HepG2 (cell line): ENCODE data around the gene METTL25. TPM values are rescaled to one million over a fixed set of nuclear protein-coding genes. Genes with fewer than 3 reads are reported as not detected.

ENCODE experiments used
- ATAC-seq: fragments of 200-7000 bp; cut with Tn5 transposase; 3 replicates; pipeline ENCODE4 v1.9.1; 2020; ENCODE audit warnings: mild to moderate bottlenecking, moderate library complexity
- BruUV-seq: library from RNA; stranded (reverse); fragments of 400-500 nt; replicated peaks from 2 replicates; lab custom pipeline; 2021; lab: Mats Ljungman, UMichigan
- CTCF ChIA-PET: fragments of 300-600 bp; formaldehyde crosslinking; extraction: SDS; loops from one replicate; lab custom pipeline; 2021; ENCODE audit warnings: low total read pairs, inconsistent platforms, low intra/inter-chr PET ratio; lab: Yijun Ruan, JAX
- POLR2A ChIA-PET: fragments of 350-600 bp; sonication (Branson Sonifier 250); formaldehyde crosslinking; loops from one replicate; lab custom pipeline; 2020; ENCODE audit warnings: antibody characterized with exemption, inconsistent platforms; lab: Yijun Ruan, JAX
- DNase-seq: peaks from one replicate; pipeline ENCODE4 v3.0.0-alpha.2; 2015; ENCODE audit warnings: low spot score
- FAIRE-seq: peaks from 3 replicates; lab custom pipeline; 2011; peaks lifted over from hg19 to GRCh38; lab: Jason Lieb, UNC
- H2AFZ ChIP-seq: one replicate; pipeline ENCODE4 v1.6.1; 2011; ENCODE audit warnings: low read length, inconsistent platforms
- H3K27ac ChIP-seq: fragments of 300-600 bp; 3 replicates; pipeline ENCODE4 v1.8.0; 2011; ENCODE audit warnings: mixed run types, mild to moderate bottlenecking, mixed read lengths, low read length, inconsistent platforms; ENCODE audit not compliant: insufficient read depth; ENCODE audit errors: extremely low read length
- H3K27me3 ChIP-seq, 2 experiments: fragments of 200-600 bp in 1 of 2; 2 replicates in 1 of 2; 3 replicates in 1 of 2; pipeline versions ENCODE4 v1.6.0 to v1.8.0; 2011; ENCODE audit warnings: low read length in 2 of 2, mild to moderate bottlenecking in 2 of 2, moderate library complexity in 2 of 2, inconsistent platforms in 1 of 2; ENCODE audit not compliant: insufficient read depth in 2 of 2, control insufficient read depth in 1 of 2
- H3K36me3 ChIP-seq, 2 experiments: fragments of 200-600 bp in 1 of 2; replicated peaks in 1 of 2; 2 replicates in 1 of 2; 3 replicates in 1 of 2; pipeline versions ENCODE4 v1.5.1 to v1.8.0; 2011; ENCODE audit warnings: low read length in 2 of 2, inconsistent platforms in 1 of 2; ENCODE audit not compliant: insufficient read depth in 2 of 2, control insufficient read depth in 1 of 2
- H3K4me1 ChIP-seq: 2 replicates; pipeline ENCODE4 v1.5.1; 2012; ENCODE audit warnings: low read length, inconsistent platforms; ENCODE audit not compliant: insufficient read depth
- H3K4me2 ChIP-seq: 2 replicates; pipeline ENCODE4 v1.6.0; 2011; ENCODE audit warnings: low read depth, low read length, inconsistent platforms
- H3K4me3 ChIP-seq, 3 experiments: fragments of 200-600 bp in 1 of 3; sonication (generic), shearing (Covaris generic) in 1 of 3; replicated peaks in 1 of 3; 2 replicates each; pipeline ENCODE4 v1.5.1; 2011 to 2016; ENCODE audit warnings: low read length in 3 of 3, inconsistent platforms in 2 of 3, low read depth in 2 of 3, mild to moderate bottlenecking in 2 of 3, control low read depth in 1 of 3, mixed read lengths in 1 of 3; ENCODE audit not compliant: insufficient read depth in 1 of 3
- H3K79me2 ChIP-seq: one replicate; pipeline ENCODE4 v1.6.1; 2011; ENCODE audit warnings: low read length, inconsistent platforms; ENCODE audit not compliant: insufficient read depth
- H3K9ac ChIP-seq: 2 replicates; pipeline ENCODE4 v1.6.0; 2011; ENCODE audit warnings: mild to moderate bottlenecking, low read depth, low read length, inconsistent platforms; ENCODE audit not compliant: insufficient read depth
- H3K9me3 ChIP-seq: 2 replicates; pipeline ENCODE4 v1.5.1; 2012; ENCODE audit warnings: mild to moderate bottlenecking, low read length
- H4K20me1 ChIP-seq: 2 replicates; pipeline ENCODE4 v1.6.0; 2011; ENCODE audit warnings: inconsistent platforms, mild to moderate bottlenecking, low read length, moderate library complexity; ENCODE audit not compliant: insufficient read depth
- ATF7-NPFF ChIP-seq: sonication (generic); formaldehyde crosslinking; IDR thresholded peaks from 2 replicates; pipeline ENCODE4 v1.8.1; 2023; ENCODE audit warnings: mild to moderate bottlenecking, low read depth, missing genetic modification reagents, moderate library complexity
- FOXA1 ChIP-seq, 2 experiments: fragments of 450-650 bp in 1 of 2; sonication (generic) in 1 of 2; formaldehyde crosslinking in 1 of 2; IDR thresholded peaks; 2 replicates each; pipeline versions ENCODE4 v1.4.0 to v1.6.1; 2016 to 2020; ENCODE audit warnings: missing genetic modification reagents in 1 of 2
- HOXA3 ChIP-seq: sonication (generic); formaldehyde crosslinking; IDR thresholded peaks from 2 replicates; pipeline ENCODE4 v1.5.0; 2020; ENCODE audit warnings: missing genetic modification reagents
- LCORL ChIP-seq, 2 experiments: fragments of 450-650 bp in 1 of 2; sonication (generic) in 1 of 2; formaldehyde crosslinking in 1 of 2; IDR thresholded peaks; 2 replicates each; pipeline versions ENCODE4 v1.5.0 to v1.6.1; 2017 to 2020; ENCODE audit warnings: antibody characterized with exemption in 1 of 2, missing genetic modification reagents in 1 of 2
- MAFG ChIP-seq: sonication (generic); formaldehyde crosslinking; IDR thresholded peaks from 2 replicates; pipeline ENCODE4 v1.5.1; 2020; ENCODE audit warnings: mild to moderate bottlenecking, missing genetic modification reagents
- MIER2 ChIP-seq: IDR thresholded peaks from 2 replicates; pipeline ENCODE4 v1.6.1; 2016; ENCODE audit warnings: missing biosample characterization, missing genetic modification reagents
- PHF5A ChIP-seq: IDR thresholded peaks from one replicate; pipeline ENCODE4 v1.6.1; 2018; ENCODE audit warnings: low read depth, missing genetic modification reagents; ENCODE audit not compliant: unreplicated experiment
- RFX3 ChIP-seq: IDR thresholded peaks from 2 replicates; pipeline ENCODE4 v1.6.1; 2016; ENCODE audit warnings: missing biosample characterization, missing genetic modification reagents
- ZNF263 ChIP-seq: sonication (generic); formaldehyde crosslinking; IDR thresholded peaks from 2 replicates; pipeline ENCODE4 v1.4.0; 2020; ENCODE audit warnings: missing genetic modification reagents
- ZNF274 ChIP-seq: sonication (generic); formaldehyde crosslinking; IDR thresholded peaks from 2 replicates; pipeline ENCODE4 v1.5.1; 2020; ENCODE audit warnings: mild to moderate bottlenecking, missing genetic modification reagents
- WGBS: methylation state at CpG from one replicate; pipeline ENCODE4 v1.1.6; 2017; ENCODE audit warnings: low lambda C conversion rate; 5-methylcytosine and 5-hydroxymethylcytosine counted together
- in situ Hi-C: cut with HindIII; loops from 2 replicates; pipeline ENCODE4 v1.10.0; 2017; ENCODE audit warnings: low pct_unique_long_range_greater_than_20kb; ENCODE audit not compliant: extremely low pct_ligation_motif_present
- intact Hi-C: fragments of 100-400 bp; cut with micrococcal nuclease; formaldehyde crosslinking; loops from one replicate; pipeline ENCODE4 v1.10.0; 2022; ENCODE audit not compliant: unreplicated experiment
- polyA plus RNA-seq, 8 experiments: library from polyadenylated mRNA; depleted of rRNA in 3 of 8; stranded (reverse) in 7 of 8; unstranded in 1 of 8; fragments of >200 nt; fragmentation: Illumina TruSeq in 4 of 8; extraction: Trizol in 4 of 8; gene quantifications; 2 replicates each; pipeline versions ENCODE4 v1.2.1 to v1.2.3, GENCODE V29; 2011 to 2016; ENCODE audit warnings: low read depth in 4 of 8, missing spikeins in 1 of 8, mixed read lengths in 1 of 8; ENCODE audit not compliant: insufficient read depth in 1 of 8
- total RNA-seq, 5 experiments: library from RNA; depleted of rRNA; stranded (reverse); fragments of >200 nt; fragmentation: Illumina TruSeq; extraction: Trizol; gene quantifications; 2 replicates each; pipeline ENCODE4 v1.2.3, GENCODE V29; 2016; ENCODE audit warnings: low read depth in 1 of 5
- TF ChIP-seq, protein P1 (sequence below): sonication (generic); formaldehyde crosslinking; IDR thresholded peaks from 2 replicates; pipeline ENCODE4; 2020; ENCODE audit warnings: missing genetic modification reagents, mild to moderate bottlenecking, borderline replicate concordance

METTL25 gene
- total and polyA plus RNA-seq, 2 of the 13 experiments (the other 11 are each of a cell fraction or from before 2014, with no cell fraction given): 2.2 to 7.8 TPM

DNA sequence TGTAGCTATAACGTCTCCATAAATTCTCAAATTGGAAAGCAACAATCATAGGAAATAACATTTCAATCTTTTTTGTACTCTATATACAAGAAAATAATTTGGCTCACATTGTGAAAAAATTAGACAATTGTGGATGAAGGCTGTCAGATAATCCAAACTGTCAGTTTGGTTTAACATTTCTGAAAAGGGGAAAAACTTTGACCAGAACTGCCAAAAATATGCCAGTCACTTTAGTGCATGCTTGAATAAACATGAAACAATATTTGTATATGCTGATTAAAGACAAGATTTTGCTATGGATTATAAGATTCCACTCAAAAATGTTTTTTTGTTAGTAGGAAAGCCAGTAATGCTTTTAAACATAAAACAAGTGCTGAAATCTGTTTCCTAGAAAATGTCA is 39.1 kb upstream of the METTL25 start:
- no TSS peak for BruUV-seq
- POLR2A ChIA-PET: no interaction called here
- TF ChIP-seq LCORL (IDR thresholded peaks at IDR 0.05): no peak
- TF ChIP-seq LCORL (CRISPR knock-in tag; IDR thresholded peaks at IDR 0.05): no peak
- no peak for TF ChIP-seq ZNF263 (CRISPR knock-in tag)
- TF ChIP-seq MAFG: no peak
- TF ChIP-seq RFX3 (CRISPR knock-in tag): no peak
- no peak for TF ChIP-seq ZNF274 (CRISPR knock-in tag)
- no peak for TF ChIP-seq PHF5A (CRISPR knock-in tag)
- TF ChIP-seq HOXA3 (CRISPR knock-in tag): no peak
- no peak for TF ChIP-seq MIER2 (CRISPR knock-in tag)
- TF ChIP-seq, protein P1, sequence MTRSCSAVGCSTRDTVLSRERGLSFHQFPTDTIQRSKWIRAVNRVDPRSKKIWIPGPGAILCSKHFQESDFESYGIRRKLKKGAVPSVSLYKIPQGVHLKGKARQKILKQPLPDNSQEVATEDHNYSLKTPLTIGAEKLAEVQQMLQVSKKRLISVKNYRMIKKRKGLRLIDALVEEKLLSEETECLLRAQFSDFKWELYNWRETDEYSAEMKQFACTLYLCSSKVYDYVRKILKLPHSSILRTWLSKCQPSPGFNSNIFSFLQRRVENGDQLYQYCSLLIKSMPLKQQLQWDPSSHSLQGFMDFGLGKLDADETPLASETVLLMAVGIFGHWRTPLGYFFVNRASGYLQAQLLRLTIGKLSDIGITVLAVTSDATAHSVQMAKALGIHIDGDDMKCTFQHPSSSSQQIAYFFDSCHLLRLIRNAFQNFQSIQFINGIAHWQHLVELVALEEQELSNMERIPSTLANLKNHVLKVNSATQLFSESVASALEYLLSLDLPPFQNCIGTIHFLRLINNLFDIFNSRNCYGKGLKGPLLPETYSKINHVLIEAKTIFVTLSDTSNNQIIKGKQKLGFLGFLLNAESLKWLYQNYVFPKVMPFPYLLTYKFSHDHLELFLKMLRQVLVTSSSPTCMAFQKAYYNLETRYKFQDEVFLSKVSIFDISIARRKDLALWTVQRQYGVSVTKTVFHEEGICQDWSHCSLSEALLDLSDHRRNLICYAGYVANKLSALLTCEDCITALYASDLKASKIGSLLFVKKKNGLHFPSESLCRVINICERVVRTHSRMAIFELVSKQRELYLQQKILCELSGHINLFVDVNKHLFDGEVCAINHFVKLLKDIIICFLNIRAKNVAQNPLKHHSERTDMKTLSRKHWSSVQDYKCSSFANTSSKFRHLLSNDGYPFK: no peak
- no peak for TF ChIP-seq ATF7-NPFF
- no peak for TF ChIP-seq FOXA1 (IDR thresholded peaks at IDR 0.05)
- no peak for TF ChIP-seq FOXA1 (CRISPR knock-in tag; IDR thresholded peaks at IDR 0.05)
- TF ChIP-seq, all 625 proteins: peak for 0
- H3K9me3 ChIP-seq: no peaks in the 10 kb centered on the region
- no peak for FAIRE-seq
- H3K9ac ChIP-seq: no peak overlapping the region
- H3K4me3 ChIP-seq: no peak overlapping the region
- H3K4me1 ChIP-seq: no peaks in the 10 kb centered on the region; the same call in 1 of the 2 replicates
- no peak overlapping the region for H2AFZ ChIP-seq
- H3K27me3 ChIP-seq: no peaks in the 10 kb centered on the region
- no peak overlapping the region for H3K27ac ChIP-seq
- CTCF ChIA-PET: no interaction called here
- in situ Hi-C loops: no loop called here
- intact Hi-C loops: no loop called here
- no peaks in the 10 kb centered on the region for H3K36me3 ChIP-seq
- H4K20me1 ChIP-seq: no peaks in the 10 kb centered on the region
- no peak for DNase-seq
- WGBS: 0% methylated on average over 1 of the region's 1 CpG
- H3K4me2 ChIP-seq: no peak overlapping the region
- H3K79me2 ChIP-seq: no peaks in the 10 kb centered on the region
- ATAC-seq: no peak
